ENCODE data around the gene SMPD2. TPM values are rescaled to one million over a fixed set of nuclear protein-coding genes. Genes with fewer than 3 reads are reported as not detected.

The SMPD2 gene
- total RNA-seq, 4 donors from 2014 or later: 2.8 to 16.3 (median 8.5) TPM

DNA sequence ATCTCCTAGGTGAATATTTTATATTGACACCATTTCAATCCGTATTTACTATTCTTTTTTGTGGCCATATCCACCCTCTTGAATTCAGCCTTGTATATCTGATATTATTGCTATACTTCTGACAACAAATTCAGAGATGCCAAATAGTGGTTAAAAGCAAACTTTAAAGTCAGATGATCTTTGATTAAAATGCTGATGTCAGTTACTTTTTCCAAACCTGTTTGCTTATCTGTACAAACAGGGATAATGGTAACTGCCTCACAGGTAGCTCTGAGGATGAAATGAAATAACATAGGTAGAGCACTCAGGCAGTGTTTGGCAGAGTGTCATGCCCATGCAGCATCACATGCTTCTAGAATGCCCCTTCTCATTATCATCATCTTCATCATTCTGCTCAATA is 19.3 kb upstream of the SMPD2 start:
- DNase-seq: no peak
- Histone ChIP-seq H3K4me3 (no peak overlapping the region), H3K27me3 (no peaks in the 10 kb centered on the region), H3K27ac (no peak overlapping the region), H3K36me3 (no peaks in the 10 kb centered on the region), H3K4me1 (no peaks in the 10 kb centered on the region), H3K9me3 (no peaks in the 10 kb centered on the region)
- intact Hi-C loops (cut with DNase I; ENCODE audit: low total_unique reads): no loop called here
- TF ChIP-seq, protein P1, sequence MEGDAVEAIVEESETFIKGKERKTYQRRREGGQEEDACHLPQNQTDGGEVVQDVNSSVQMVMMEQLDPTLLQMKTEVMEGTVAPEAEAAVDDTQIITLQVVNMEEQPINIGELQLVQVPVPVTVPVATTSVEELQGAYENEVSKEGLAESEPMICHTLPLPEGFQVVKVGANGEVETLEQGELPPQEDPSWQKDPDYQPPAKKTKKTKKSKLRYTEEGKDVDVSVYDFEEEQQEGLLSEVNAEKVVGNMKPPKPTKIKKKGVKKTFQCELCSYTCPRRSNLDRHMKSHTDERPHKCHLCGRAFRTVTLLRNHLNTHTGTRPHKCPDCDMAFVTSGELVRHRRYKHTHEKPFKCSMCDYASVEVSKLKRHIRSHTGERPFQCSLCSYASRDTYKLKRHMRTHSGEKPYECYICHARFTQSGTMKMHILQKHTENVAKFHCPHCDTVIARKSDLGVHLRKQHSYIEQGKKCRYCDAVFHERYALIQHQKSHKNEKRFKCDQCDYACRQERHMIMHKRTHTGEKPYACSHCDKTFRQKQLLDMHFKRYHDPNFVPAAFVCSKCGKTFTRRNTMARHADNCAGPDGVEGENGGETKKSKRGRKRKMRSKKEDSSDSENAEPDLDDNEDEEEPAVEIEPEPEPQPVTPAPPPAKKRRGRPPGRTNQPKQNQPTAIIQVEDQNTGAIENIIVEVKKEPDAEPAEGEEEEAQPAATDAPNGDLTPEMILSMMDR (IDR thresholded peaks at IDR 0.05): no peak

DNA sequence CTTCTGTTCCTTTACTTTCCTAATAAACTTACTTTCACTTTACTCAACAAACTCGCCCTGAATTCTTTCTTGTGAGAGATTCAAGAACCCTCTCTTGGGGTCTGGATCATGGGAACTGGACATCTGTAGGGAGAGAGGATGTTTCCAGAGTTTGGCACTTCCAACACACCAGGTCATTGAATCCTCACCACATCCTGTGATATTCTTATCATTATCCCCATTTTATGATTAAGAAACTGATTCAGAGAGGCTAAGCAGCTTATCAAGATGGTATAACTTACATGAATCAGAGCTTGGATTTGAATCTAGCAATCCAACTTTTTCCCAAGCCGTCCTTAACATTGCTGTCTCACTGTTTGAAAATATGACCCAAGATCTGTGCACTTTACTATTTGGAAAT is 15.6 kb upstream of the SMPD2 start:
- TF ChIP-seq, protein P1 (IDR thresholded peaks at IDR 0.05): no peak
- no peak for TF ChIP-seq POLR2A (IDR thresholded peaks at IDR 0.05)

DNA sequence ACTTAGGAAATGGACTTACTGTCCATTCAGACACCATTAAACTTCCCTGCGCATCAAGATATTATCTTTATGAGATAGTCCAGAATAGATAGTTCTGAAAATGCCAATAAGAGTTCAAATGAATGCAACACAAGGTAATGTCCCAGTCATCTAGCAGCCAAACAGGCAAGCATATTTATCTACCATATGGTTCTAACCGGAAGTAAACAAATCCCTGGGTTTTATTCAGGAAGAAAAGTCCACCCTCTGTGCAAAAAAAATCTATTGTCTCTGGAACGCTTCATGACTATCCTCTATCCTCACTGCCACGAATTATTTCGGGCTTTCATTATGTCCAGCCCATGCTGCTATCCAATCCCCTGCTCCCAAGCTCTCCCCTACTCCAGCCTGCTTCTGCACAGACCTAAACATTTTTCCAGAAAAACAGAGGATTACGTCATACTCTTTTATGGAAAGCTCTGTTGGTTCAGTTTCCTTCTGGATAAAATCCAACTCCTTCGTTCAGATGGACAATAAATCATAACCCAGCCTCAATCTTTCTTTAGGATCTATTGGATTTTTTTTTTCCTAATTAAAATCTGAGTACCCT is 11.5 kb upstream of the SMPD2 start:
- no peak for TF ChIP-seq POLR2A (IDR thresholded peaks at IDR 0.05)
- TF ChIP-seq, protein P1 (IDR thresholded peaks at IDR 0.05): no peak
- H3K36me3 ChIP-seq: no peaks in the 10 kb centered on the region
- no peaks in the 10 kb centered on the region for H3K4me1 ChIP-seq
- no peak overlapping the region for H3K4me3 ChIP-seq
- no peaks in the 10 kb centered on the region for H3K9me3 ChIP-seq
- intact Hi-C loops (cut with DNase I; ENCODE audit: low total_unique reads): no loop called here
- H3K27ac ChIP-seq: peak overlapping the region; percentile 15 to 44
- no peak for DNase-seq
- H3K27me3 ChIP-seq: no peaks in the 10 kb centered on the region

More for the DNA sequence above, 15.6 kb upstream of the SMPD2 start:
- H3K27me3 ChIP-seq: no peaks in the 10 kb centered on the region
- DNase-seq: no peak
- no peaks in the 10 kb centered on the region for H3K4me1 ChIP-seq
- H3K36me3 ChIP-seq: no peaks in the 10 kb centered on the region
- no peaks in the 10 kb centered on the region for H3K9me3 ChIP-seq
- intact Hi-C loops (cut with DNase I; ENCODE audit: low total_unique reads): no loop called here
- no peak overlapping the region for H3K27ac ChIP-seq
- H3K4me3 ChIP-seq: no peak overlapping the region

GRCh38 chr6:109429496-109429895 is 11.0 kb upstream of the SMPD2 start:
- no peaks in the 10 kb centered on the region for H3K4me1 ChIP-seq
- no peak for DNase-seq
- H3K4me3 ChIP-seq: no peak overlapping the region
- no peaks in the 10 kb centered on the region for H3K36me3 ChIP-seq
- no peaks in the 10 kb centered on the region for H3K27me3 ChIP-seq
- H3K9me3 ChIP-seq: no peaks in the 10 kb centered on the region
- intact Hi-C loops (cut with DNase I; ENCODE audit: low total_unique reads): no loop called here
- peak overlapping the region; percentile 15 to 44 for H3K27ac ChIP-seq
- TF ChIP-seq, protein P1 (IDR thresholded peaks at IDR 0.05): no peak
- no peak for TF ChIP-seq POLR2A (IDR thresholded peaks at IDR 0.05)

- H3K27ac ChIP-seq: no peak overlapping the region
- no peaks in the 10 kb centered on the region for H3K36me3 ChIP-seq
- no peak for DNase-seq
- H3K27me3 ChIP-seq: no peaks in the 10 kb centered on the region
- no peak overlapping the region for H3K4me3 ChIP-seq
- H3K4me1 ChIP-seq: no peaks in the 10 kb centered on the region
- intact Hi-C loops (cut with DNase I; ENCODE audit: low total_unique reads): no loop called here
- TF ChIP-seq, protein P1 (IDR thresholded peaks at IDR 0.05): no peak
- TF ChIP-seq POLR2A (IDR thresholded peaks at IDR 0.05): no peak
- H3K9me3 ChIP-seq: no peaks in the 10 kb centered on the region
Measured at GRCh38 chr6:109434456-109434855, 6.1 kb upstream of the SMPD2 start.

Measured in uterus (tissue), 4 donors.